Ishikawa (cell line): Measurements from ENCODE around the gene CAB39.

ENCODE experiments used
- CREB1 ChIP-seq: IDR thresholded peaks from 2 replicates; pipeline ENCODE4 v1.6.1; 2012; ENCODE audit warnings: low read depth
- EP300 ChIP-seq: IDR thresholded peaks from 2 replicates; pipeline ENCODE4 v1.6.1; 2012; ENCODE audit warnings: borderline replicate concordance
- FOXM1 ChIP-seq: IDR thresholded peaks from 2 replicates; pipeline ENCODE4 v1.6.1; 2012; ENCODE audit warnings: low read depth, borderline replicate concordance
- MAX ChIP-seq: IDR thresholded peaks from 2 replicates; pipeline ENCODE4 v1.6.1; 2012
- RAD21 ChIP-seq: IDR thresholded peaks from 2 replicates; pipeline ENCODE4 v1.6.1; 2012; ENCODE audit warnings: low read depth
- REST ChIP-seq: IDR thresholded peaks from 2 replicates; pipeline ENCODE4 v1.6.1; 2012; ENCODE audit warnings: low read depth, mild to moderate bottlenecking
- TAF1 ChIP-seq: IDR thresholded peaks from 2 replicates; pipeline ENCODE4 v1.6.1; 2012; ENCODE audit warnings: low read depth, mild to moderate bottlenecking
- USF1 ChIP-seq: IDR thresholded peaks from 2 replicates; pipeline ENCODE4 v1.6.1; 2012

- TF ChIP-seq REST (no peak), RAD21 (no peak), TAF1 (no peak), EP300 (no peak), CREB1 (no peak), USF1 (no peak), FOXM1 (no peak), MAX (no peak)
Measured at GRCh38 chr2:230719340-230719739, 6.7 kb downstream of the CAB39 start.
